A673 (cell line): Measurements from ENCODE around the gene KRT33B. TPM values are rescaled to one million over a fixed set of nuclear protein-coding genes. Genes with fewer than 3 reads are reported as not detected.

Experiments
- BruUV-seq: library from RNA; stranded (reverse); fragments of 400-500 nt; replicated peaks from 2 replicates; lab custom pipeline; 2021; lab: Mats Ljungman, UMichigan
- CTCF ChIA-PET: fragments of 300-600 bp; sonication (Branson Sonifier 250); formaldehyde crosslinking; loops from one replicate; lab custom pipeline; 2022; ENCODE audit warnings: antibody characterized with exemption; lab: Charles Lee
- POLR2A ChIA-PET: fragments of 300-600 bp; sonication (Branson Sonifier 250); formaldehyde crosslinking; loops from one replicate; lab custom pipeline; 2022; ENCODE audit warnings: antibody characterized with exemption; ENCODE audit not compliant: low non-redundant PET; lab: Charles Lee
- DNase-seq: peaks from one replicate; pipeline ENCODE4 v3.0.0-alpha.2; 2015; ENCODE audit warnings: low spot score
- H3K27ac ChIP-seq: fragments of 200-600 bp; sonication (generic); 2 replicates; pipeline ENCODE4 v1.5.1; 2016; ENCODE audit warnings: mixed run types, low read depth, mild to moderate bottlenecking, mixed read lengths, antibody characterized with exemption, low read length; ENCODE audit not compliant: poor library complexity, severe bottlenecking
- H3K27me3 ChIP-seq: fragments of 200-600 bp; sonication (generic); replicated peaks from 2 replicates; pipeline ENCODE4 v1.6.1; 2017; ENCODE audit warnings: mixed run types, low read depth, mild to moderate bottlenecking, mixed read lengths, antibody characterized with exemption, low read length; ENCODE audit not compliant: insufficient read depth, poor library complexity
- H3K36me3 ChIP-seq: fragments of 200-600 bp; sonication (generic); 2 replicates; pipeline ENCODE4 v1.6.1; 2016; ENCODE audit warnings: mixed run types, mild to moderate bottlenecking, mixed read lengths, antibody characterized with exemption, low read length; ENCODE audit not compliant: insufficient read depth, poor library complexity, severe bottlenecking
- H3K4me1 ChIP-seq: fragments of 200-600 bp; sonication (generic); 2 replicates; pipeline ENCODE4 v1.6.1; 2017; ENCODE audit warnings: mixed run types, mild to moderate bottlenecking, mixed read lengths, antibody characterized with exemption, low read length; ENCODE audit not compliant: insufficient read depth, poor library complexity, severe bottlenecking
- H3K4me3 ChIP-seq: fragments of 200-600 bp; sonication (generic); 2 replicates; pipeline ENCODE4 v1.5.1; 2016; ENCODE audit warnings: low read depth, mixed run types, mild to moderate bottlenecking, mixed read lengths, low read length; ENCODE audit not compliant: poor library complexity, severe bottlenecking
- H3K9me3 ChIP-seq: fragments of 200-600 bp; sonication (generic); 2 replicates; pipeline ENCODE4 v1.6.1; 2016; ENCODE audit warnings: mixed run types, low read depth, mild to moderate bottlenecking, mixed read lengths, antibody characterized with exemption, low read length; ENCODE audit not compliant: poor library complexity, severe bottlenecking
- EZH2 ChIP-seq: fragments of 200-600 bp; sonication (generic); IDR thresholded peaks from 2 replicates; pipeline ENCODE4 v1.6.1; 2017; ENCODE audit warnings: borderline replicate concordance, low read depth, mild to moderate bottlenecking, mixed read lengths, antibody characterized with exemption, low read length; ENCODE audit not compliant: poor library complexity, severe bottlenecking
- intact Hi-C: fragments of 100-400 bp; cut with micrococcal nuclease; formaldehyde crosslinking; loops from one replicate; pipeline ENCODE4 v1.10.0; 2022; ENCODE audit not compliant: unreplicated experiment
- total RNA-seq: library from RNA; stranded (reverse); gene quantifications from 2 replicates; pipeline ENCODE4 v1.2.3, GENCODE V29; 2021
- TF ChIP-seq, protein P1 (sequence below): fragments of 300-800, 200-600 bp; sonication (generic); conservative IDR thresholded peaks from 2 replicates; pipeline ENCODE4 v1.5.1; 2017; ENCODE audit warnings: low read depth, mild to moderate bottlenecking, antibody characterized with exemption, low read length, moderate library complexity, mixed read lengths

KRT33B gene
- total RNA-seq, 1 experiment from 2014 or later, result not detected

- H3K4me1 ChIP-seq, result no peaks in the 10 kb centered on the region
- POLR2A ChIA-PET, result no interaction called here
- no peak for DNase-seq
- TF ChIP-seq, protein P1, sequence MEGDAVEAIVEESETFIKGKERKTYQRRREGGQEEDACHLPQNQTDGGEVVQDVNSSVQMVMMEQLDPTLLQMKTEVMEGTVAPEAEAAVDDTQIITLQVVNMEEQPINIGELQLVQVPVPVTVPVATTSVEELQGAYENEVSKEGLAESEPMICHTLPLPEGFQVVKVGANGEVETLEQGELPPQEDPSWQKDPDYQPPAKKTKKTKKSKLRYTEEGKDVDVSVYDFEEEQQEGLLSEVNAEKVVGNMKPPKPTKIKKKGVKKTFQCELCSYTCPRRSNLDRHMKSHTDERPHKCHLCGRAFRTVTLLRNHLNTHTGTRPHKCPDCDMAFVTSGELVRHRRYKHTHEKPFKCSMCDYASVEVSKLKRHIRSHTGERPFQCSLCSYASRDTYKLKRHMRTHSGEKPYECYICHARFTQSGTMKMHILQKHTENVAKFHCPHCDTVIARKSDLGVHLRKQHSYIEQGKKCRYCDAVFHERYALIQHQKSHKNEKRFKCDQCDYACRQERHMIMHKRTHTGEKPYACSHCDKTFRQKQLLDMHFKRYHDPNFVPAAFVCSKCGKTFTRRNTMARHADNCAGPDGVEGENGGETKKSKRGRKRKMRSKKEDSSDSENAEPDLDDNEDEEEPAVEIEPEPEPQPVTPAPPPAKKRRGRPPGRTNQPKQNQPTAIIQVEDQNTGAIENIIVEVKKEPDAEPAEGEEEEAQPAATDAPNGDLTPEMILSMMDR, result no peak
- TF ChIP-seq EZH2, result no peak
- intact Hi-C loops, result no loop called here
- no peaks in the 10 kb centered on the region for H3K9me3 ChIP-seq
- CTCF ChIA-PET, result no interaction called here
- H3K36me3 ChIP-seq, result no peaks in the 10 kb centered on the region
- H3K4me3 ChIP-seq, result no peak overlapping the region
- no TSS peak for BruUV-seq
- H3K27me3 ChIP-seq, result no peaks in the 10 kb centered on the region
- no peak overlapping the region for H3K27ac ChIP-seq
Observed at GRCh38 chr17:41315814-41316445, 53.7 kb downstream of the KRT33B start.

DNA sequence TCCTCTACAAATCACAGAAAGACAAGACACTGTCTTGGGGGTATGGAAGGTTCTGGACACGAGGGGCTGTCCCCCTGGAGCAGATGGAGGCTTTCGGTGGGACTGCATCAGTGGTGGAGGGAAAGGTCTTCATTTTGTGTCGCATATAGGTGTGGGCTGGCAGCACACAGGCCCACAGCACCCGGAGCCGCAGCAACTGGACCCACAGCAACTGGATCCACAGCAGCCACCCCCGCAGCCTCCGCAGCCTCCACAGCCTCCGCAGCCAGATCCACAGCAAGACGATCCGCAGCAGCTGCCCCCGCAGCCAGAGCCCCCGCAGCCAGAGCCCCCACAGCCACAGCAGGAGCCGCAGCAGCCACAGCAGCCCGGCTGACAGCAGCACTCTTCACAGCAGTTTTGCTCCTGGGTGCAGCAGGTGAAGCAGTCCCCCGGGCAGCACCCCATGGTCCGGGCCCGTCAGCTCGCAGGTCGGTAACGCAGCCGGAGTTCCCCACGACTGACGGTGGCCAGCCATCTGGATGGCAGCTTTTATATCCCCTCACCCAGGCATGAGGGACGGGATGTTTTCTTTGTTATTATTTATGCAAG is 54.3 kb downstream of the KRT33B start, which contains the start of gene KRTAP17-1:
Gene KRTAP17-1 (minus strand): TSS at position 507 of the 591 bp plus-strand sequence. CDS start 60 bp downstream, at position 447.
- Histone ChIP-seq H3K36me3 (no peaks in the 10 kb centered on the region), H3K4me3 (no peak within 1 kb of the TSS), H3K27me3 (no peaks in the 10 kb centered on the region), H3K27ac (no peak within 1 kb of the TSS), H3K4me1 (no peaks in the 10 kb centered on the region), H3K9me3 (no peaks in the 10 kb centered on the region)
- BruUV-seq, result no TSS peak
- intact Hi-C loops, result no loop called here
- DNase-seq, result no peak
- POLR2A ChIA-PET, result no interaction called here
- TF ChIP-seq, protein P1, result no peak
- TF ChIP-seq EZH2, result no peak
- CTCF ChIA-PET, result no interaction called here

Other genes with a start within 250 kb of the KRT33B start
- not detected in 2 replicates for gene KRTAP4-12, start 245.6 kb downstream of the KRT33B start, total RNA-seq
- not detected in 2 replicates for gene KRTAP4-6, start 229.3 kb downstream of the KRT33B start, total RNA-seq
- gene KRTAP4-5, start 220.0 kb downstream of the KRT33B start, total RNA-seq, result not detected in 2 replicates
- not detected in 2 replicates for gene KRTAP4-4, start 209.1 kb downstream of the KRT33B start, total RNA-seq
- gene KRTAP4-3, start 201.6 kb downstream of the KRT33B start, total RNA-seq, result not detected in 2 replicates
- gene KRTAP4-2, start 191.6 kb downstream of the KRT33B start, total RNA-seq, result not detected in 2 replicates
- not detected in 2 replicates for gene KRTAP4-1, start 184.9 kb downstream of the KRT33B start, total RNA-seq
- gene KRTAP9-1, start 179.9 kb downstream of the KRT33B start, total RNA-seq, result not detected in 2 replicates
- not detected in 2 replicates for gene KRTAP9-2, start 143.2 kb downstream of the KRT33B start, total RNA-seq
- not detected in 2 replicates for gene KRTAP9-3, start 137.4 kb downstream of the KRT33B start, total RNA-seq
- gene KRTAP9-8, start 131.8 kb downstream of the KRT33B start, total RNA-seq, result not detected in 2 replicates
- not detected in 2 replicates for gene KRTAP9-4, start 120.1 kb downstream of the KRT33B start, total RNA-seq
- gene KRTAP9-9, start 114.4 kb downstream of the KRT33B start, total RNA-seq, result not detected in 2 replicates
- not detected in 2 replicates for gene KRTAP9-6, start 104.4 kb downstream of the KRT33B start, total RNA-seq
- gene KRTAP9-7, start 94.1 kb downstream of the KRT33B start, total RNA-seq, result not detected in 2 replicates
- gene KRTAP29-1, start 67.0 kb downstream of the KRT33B start, total RNA-seq, result not detected in 2 replicates
- not detected in 2 replicates for gene KRTAP16-1, start 60.5 kb downstream of the KRT33B start, total RNA-seq
- gene KRTAP17-1, start 54.1 kb downstream of the KRT33B start, total RNA-seq, result not detected in 2 replicates
- gene KRT33A, start 19.0 kb downstream of the KRT33B start, total RNA-seq, result not detected in 2 replicates
- not detected in 2 replicates for gene KRT34, start 12.5 kb upstream of the KRT33B start, total RNA-seq
- not detected in 2 replicates for gene KRT31, start 27.8 kb upstream of the KRT33B start, total RNA-seq
- gene KRT37, start 54.8 kb upstream of the KRT33B start, total RNA-seq, result not detected in 2 replicates
- gene KRT38, start 71.2 kb upstream of the KRT33B start, total RNA-seq, result not detected in 2 replicates
- not detected in 2 replicates for gene KRT32, start 97.6 kb upstream of the KRT33B start, total RNA-seq
- gene KRT35, start 111.3 kb upstream of the KRT33B start, total RNA-seq, result not detected in 2 replicates
- gene KRT36, start 120.1 kb upstream of the KRT33B start, total RNA-seq, result not detected in 2 replicates
- not detected in 2 replicates for gene KRT13, start 135.8 kb upstream of the KRT33B start, total RNA-seq
- not detected in 2 replicates for gene KRT15, start 149.1 kb upstream of the KRT33B start, total RNA-seq
- gene KRT19, start 158.5 kb upstream of the KRT33B start, total RNA-seq, result 0.34 and 0.74 TPM in 2 replicates
- not detected in 2 replicates for gene KRT9, start 202.2 kb upstream of the KRT33B start, total RNA-seq
- not detected in 2 replicates for gene KRT14, start 217.1 kb upstream of the KRT33B start, total RNA-seq
- gene KRT16, start 243.0 kb upstream of the KRT33B start, total RNA-seq, result not detected in 2 replicates